Upper lobe of left lung (tissue), 4 donors: ENCODE results near the gene DRAXIN.

ENCODE experiments used
- EP300 ChIP-seq, 4 donors: sonication (generic); formaldehyde crosslinking; IDR thresholded peaks; one replicate each; pipeline ENCODE4 v1.5.1; 2017; ENCODE audit warnings: antibody characterized with exemption in 4 of 4, control low read depth in 2 of 4
- POLR2A ChIP-seq, 4 donors: fragments of 450-650 bp; IDR thresholded peaks; one replicate each; pipeline ENCODE4 v1.5.1; 2016 to 2017; ENCODE audit warnings: antibody characterized with exemption in 4 of 4, mild to moderate bottlenecking in 2 of 4
- POLR2AphosphoS5 ChIP-seq, 2 donors: sonication (generic); formaldehyde crosslinking; IDR thresholded peaks; one replicate each; pipeline ENCODE4 v1.5.1; 2017; ENCODE audit warnings: antibody characterized with exemption in 2 of 2
- TF ChIP-seq, protein P1 (sequence below), 6 experiments: fragments of 450-650 bp in 4 of 6; fragments of 200-600 bp in 2 of 6; sonication (generic) in 2 of 6; IDR thresholded peaks; one replicate each; pipeline ENCODE4 v1.5.1; 2016 to 2019; ENCODE audit warnings: antibody characterized with exemption in 6 of 6

- TF ChIP-seq, protein P1, sequence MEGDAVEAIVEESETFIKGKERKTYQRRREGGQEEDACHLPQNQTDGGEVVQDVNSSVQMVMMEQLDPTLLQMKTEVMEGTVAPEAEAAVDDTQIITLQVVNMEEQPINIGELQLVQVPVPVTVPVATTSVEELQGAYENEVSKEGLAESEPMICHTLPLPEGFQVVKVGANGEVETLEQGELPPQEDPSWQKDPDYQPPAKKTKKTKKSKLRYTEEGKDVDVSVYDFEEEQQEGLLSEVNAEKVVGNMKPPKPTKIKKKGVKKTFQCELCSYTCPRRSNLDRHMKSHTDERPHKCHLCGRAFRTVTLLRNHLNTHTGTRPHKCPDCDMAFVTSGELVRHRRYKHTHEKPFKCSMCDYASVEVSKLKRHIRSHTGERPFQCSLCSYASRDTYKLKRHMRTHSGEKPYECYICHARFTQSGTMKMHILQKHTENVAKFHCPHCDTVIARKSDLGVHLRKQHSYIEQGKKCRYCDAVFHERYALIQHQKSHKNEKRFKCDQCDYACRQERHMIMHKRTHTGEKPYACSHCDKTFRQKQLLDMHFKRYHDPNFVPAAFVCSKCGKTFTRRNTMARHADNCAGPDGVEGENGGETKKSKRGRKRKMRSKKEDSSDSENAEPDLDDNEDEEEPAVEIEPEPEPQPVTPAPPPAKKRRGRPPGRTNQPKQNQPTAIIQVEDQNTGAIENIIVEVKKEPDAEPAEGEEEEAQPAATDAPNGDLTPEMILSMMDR (IDR thresholded peaks at IDR 0.05): no peak
- TF ChIP-seq POLR2AphosphoS5 (IDR thresholded peaks at IDR 0.05): no peak
- TF ChIP-seq EP300 (IDR thresholded peaks at IDR 0.05): no peak
- TF ChIP-seq POLR2A (IDR thresholded peaks at IDR 0.05): no peak
Measured at GRCh38 chr1:11752359-11753088, 61.0 kb downstream of the DRAXIN start.
